HG03045 (cell line): ENCODE data around the gene ERICH6.

Experiments
- ATAC-seq: cut with Tn5 transposase; IDR thresholded peaks from one replicate; pipeline ENCODE4 v1.9.1; 2021; ENCODE audit warnings: mild to moderate bottlenecking, moderate library complexity; ENCODE audit not compliant: unreplicated experiment

The ERICH6 gene

DNA sequence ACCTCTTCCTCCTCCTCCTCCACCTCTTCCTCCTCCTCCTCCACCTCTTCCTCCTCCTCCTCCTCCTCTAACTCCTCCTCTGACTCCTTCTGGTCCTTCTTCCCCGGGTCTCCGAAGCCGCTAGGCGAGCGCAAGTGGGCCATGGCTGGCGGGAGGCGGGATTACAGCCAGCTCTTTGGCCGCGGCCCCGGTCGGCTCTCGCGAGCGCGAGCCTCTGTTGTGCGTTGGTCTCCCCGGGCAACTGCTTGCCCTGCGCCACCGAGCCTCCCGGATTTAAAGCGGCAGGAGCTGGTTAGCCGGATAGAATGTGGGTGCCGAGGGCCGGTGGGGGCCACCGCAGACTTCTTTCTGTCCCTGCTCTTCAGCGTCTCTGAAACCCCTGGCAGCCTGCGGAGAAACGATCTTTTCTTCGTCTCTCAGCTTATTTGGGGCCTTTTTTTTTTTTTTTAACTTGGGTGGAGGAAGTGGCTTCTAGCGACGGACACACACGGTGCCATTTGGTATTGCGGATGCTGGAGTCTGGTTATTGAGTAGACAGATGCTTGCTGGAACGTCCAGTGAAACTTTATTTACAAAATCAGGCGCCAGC, at the start of gene ERICH6:
TSS of gene ERICH6 (minus strand) at position 165 of the 589 bp plus-strand sequence. CDS start at position 143, 22 bp downstream.
- ATAC-seq: peak; percentile 100

DNA sequence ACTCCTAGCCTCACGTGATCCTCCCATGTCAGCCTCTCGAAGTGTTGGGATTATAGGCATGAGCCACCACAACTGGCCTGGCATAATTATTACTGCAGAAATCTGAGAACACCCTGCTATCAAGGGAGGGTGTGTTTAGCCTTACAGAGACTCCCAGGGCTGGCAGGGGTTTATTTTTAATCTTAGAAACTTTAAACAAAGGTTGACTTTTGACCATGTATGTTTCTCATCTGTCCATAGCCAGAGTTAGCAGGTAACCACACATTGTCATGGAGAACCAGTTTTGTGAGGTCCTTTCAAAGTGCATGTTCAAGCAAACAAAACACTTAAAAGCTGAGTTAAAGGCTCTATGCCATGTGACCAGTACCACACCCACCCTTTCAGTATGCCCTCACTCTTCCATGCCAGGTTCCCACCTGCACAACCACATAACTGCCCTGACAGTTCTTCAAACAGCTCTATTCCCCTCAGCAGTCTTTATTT, 48.1 kb upstream of the ERICH6 start:
- no peak for ATAC-seq

DNA sequence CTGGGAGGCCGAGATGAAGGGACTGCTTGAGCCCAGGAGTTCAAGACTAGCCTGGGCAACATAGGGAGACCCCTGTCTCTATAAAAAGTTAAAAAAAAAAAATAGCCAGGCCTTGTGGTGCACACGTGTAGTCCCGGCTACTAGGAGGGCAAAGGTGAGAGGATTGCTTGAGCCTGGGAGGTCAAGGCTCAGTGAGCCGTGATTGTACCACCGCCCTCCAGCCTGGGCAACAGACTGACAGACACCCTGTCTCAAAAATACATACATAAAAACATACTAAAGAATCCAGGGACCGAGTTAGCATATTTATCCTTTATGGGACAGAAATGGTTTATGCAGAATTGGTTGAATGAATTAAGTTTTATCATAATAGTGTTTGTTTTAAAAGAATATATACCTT, 45.5 kb upstream of the ERICH6 start:
- no peak for ATAC-seq

DNA sequence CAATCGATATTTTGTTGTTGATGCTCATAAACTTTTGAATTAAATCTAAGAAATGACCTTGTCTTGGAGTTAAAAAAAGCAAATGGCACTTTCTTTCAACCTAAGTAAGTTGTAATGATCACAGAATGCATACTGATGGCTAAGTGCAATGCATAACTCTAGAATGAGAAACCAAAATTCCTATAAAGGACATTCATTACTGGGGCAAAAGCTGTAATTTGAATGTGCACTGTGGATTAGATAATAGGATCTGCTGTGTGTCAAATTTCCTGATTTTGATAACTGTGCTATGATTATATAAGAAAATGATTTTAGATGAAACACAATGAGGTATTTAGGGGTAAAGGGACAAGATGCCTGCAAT, 44.9 kb upstream of the ERICH6 start:
- ATAC-seq: no peak

DNA sequence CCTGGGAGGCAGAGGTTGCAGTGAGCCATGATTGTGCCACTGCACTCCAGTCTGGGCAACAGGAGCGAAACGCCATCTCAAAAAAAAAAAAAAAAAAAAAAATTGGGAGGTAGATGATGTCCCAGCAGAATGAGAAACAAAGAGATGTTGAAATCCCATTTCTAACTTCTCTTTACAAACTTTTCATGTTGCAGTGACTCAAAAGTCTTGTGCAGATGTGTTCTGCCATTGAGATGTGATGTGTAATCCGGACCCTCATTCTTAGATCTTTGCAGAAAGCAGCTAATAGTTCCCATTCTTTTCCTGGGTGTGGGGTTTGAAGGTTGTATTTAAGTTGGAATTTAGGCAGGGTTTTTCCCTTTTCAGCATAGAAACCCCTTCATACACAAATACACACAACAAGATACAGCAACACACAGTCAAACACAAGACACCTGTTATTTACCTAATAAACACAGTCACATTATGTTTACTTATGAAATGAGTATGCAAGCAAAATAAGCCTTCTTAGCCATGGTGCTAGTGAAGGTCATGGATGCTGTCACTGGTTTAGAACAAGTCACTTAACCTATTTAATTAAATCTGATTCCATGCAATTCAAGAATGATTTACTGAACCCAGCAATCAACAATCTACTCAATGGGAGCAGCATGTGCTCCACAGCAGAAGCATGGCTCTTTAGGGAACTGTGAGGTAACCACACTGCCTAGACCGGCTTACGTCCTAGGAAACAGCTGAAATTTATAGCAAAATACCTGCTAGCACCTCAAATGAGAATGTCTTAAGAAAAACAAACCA, 44.4 kb upstream of the ERICH6 start:
- no peak for ATAC-seq

DNA sequence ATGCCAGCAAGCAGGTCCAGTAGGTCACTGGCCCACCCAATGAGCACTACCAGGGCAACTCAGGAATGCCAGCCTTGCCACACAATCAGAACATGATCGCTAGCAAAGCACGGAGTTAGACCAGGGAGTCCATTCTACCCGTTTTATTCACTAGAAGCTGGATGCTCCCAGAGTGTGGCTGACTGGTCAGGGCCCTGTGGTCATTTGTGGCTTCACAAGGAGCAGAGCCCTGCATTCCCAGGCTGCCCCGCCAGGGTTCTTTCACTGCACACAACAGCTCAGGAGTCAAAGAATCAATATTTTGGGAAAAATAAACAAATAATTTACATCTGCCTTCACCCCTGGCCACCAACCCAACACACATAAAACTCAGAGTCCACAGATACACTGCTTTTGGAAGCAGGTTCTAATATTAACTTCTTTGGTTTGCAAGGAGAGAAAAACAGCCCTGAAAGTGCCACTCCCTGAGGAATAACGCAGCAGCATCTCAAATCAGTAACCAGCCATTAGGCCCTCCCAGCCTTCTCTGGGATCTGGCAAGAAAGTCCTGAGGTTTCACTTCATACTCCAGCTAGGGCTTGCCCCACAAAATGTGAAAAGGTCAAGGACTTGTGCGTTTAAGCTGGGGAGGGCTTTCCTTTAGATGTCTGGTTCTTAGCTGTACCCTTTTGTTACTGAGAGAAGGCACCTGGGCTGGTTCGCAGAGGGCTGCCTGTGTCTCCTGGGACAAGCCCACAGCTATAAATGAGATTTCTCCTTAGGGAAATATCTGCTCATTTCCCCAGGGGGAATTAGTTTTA, 43.3 kb upstream of the ERICH6 start:
- no peak for ATAC-seq

DNA sequence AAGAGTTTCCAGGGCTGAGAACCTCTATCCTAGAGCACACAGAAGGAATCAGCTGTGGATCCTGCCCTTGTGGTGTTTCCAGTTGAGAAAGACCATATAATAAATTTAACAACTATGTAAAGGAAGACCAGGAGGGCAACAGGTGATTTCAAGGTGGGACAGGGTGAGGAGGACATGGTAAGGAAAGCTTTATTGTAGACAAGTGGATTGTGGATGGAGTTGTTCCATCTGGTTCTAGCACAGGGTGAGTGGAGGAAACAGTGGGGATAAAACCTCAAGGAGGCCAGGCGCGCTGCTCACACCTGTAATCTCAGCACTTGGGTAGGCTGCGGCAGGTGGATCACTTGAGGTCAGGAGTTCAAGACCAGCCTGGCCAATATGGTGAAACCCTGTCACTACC, 42.1 kb upstream of the ERICH6 start:
- no peak for ATAC-seq

DNA sequence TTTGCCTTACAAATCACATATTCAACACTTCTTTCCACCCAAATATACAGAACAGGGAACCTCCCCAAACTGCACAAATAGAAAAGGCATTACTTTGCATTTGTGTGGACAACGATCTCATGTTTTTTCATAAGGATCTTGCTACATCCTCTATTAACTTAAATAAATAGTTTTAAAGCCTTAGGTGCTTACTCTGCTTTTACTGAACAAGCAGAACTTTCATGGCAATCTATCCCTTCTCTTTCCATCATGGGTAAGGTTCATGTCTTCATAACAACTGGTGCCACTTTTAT, 41.1 kb upstream of the ERICH6 start:
- no peak for ATAC-seq

DNA sequence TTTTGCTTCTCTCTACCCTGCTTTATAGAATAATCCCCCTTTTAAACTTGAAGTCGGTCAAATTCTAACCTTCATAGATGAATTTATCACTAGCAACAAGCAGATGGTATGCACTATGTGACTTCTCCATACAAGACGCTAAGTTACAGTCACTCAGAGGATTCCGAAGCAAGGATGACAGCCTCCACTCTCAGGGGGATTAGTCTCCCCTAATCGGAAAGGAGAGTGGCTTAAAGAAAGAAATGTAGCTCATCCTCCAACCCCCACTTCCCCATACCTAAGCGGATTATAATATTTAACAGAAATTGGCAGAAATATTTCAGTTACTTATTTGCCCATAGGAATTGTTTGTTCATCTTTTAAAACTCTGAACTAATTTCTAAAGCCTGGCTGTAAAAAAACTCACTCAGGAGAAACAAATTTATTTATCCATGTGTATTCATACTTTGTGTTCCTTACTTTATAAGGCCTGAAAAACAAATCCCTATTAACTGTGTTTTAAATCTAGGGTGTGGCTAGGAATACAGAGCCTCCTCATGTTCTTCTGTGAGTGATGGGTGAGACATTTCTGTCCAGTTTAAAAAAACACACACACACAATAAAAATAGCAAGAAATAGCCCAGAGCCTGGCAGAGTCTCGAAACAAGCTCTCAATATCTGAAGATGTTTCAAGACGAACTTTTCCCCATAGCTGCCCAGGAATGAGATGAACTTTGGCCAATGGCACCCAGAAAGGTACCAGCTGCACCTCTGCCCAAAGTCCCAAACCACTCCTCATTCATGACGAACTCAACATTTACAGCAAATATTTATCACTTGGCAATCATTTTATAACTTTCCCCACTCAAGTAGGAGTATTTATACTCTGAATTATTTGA, 40.6 kb upstream of the ERICH6 start:
- no peak for ATAC-seq

DNA sequence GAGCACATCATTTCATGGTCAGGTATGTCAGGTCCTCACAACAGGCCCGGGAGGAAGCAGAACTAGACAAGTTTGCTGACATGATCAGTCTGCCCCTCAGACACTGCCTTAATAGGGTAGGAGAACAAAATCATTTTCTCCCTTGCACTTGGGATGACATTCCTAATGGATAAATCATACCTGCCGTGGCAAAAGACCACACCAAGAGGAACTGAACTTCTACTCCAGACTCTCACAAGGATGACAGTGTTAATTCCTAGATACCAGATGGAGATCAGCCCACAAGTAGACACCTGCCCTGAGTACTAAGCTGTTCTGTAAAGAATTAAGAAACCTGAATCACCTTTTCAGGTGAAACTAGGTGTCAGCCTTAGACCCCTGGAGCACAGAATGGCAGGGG, 39.8 kb upstream of the ERICH6 start:
- ATAC-seq: no peak

DNA sequence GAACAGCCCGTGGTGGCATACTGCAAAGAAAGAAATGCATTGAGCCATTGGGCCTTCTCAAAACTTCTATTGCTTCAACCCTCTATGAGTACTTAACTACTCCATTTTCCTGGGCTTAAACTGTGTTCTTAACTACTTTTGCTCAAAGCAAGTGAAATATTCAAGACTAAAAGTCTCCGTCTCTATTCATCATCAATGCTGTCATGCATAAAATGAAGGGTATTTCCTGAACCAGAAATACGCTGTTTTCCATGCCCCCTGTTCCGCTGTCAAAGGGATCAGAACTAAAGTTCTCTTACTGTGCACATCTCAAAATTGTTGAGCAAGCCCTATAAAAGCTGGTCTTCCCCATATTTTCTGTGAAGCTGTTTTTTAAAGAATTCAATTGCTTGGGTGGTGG, 39.0 kb upstream of the ERICH6 start:
- ATAC-seq: no peak

DNA sequence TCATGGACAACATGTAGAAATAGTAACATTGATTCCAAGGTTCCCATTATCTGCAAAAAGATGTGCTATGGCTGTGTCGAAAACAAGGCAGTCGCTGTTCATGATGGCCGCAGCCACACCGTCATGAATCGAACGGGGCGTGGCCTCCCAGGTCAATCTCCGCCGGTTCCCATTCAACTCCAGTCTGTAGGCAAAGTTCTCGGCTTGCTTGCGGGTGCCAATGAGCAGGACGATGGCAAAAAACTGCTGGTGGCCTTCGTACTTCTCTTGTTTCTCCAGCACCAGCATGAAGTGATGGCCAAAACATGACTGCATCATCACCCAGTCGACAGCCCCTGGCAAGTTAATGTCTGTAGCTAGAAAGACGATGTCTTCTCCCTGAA, 38.4 kb upstream of the ERICH6 start:
- no peak for ATAC-seq

DNA sequence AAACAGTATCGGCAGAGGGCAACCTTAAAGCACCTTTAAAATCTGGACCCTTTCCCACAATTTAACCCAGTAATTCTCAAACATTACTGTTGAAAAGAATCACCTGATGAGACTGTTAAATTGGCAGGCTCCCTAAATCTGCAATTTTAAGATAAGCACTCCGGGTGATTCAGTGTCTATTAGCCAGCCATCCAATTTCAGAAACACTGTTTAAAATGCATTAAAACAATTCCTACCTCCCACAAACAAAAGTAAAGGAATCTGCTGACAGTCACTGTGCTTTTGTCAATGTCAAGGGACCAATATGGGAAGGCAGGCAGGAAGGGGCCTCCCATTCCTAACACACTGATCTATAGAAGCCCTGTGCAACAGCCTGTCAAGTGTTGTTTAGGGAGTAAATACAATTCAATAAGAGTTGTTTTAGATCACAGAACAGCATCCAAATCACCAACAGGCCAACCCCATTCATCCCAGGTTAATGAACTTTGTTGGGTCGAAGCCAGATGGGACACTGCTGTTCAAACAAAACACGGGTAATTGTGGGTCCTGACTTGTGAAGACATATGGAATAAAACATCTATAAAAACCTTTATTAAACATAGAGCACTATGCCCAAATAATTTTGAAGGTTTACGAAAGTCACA, 37.9 kb upstream of the ERICH6 start:
- no peak for ATAC-seq

DNA sequence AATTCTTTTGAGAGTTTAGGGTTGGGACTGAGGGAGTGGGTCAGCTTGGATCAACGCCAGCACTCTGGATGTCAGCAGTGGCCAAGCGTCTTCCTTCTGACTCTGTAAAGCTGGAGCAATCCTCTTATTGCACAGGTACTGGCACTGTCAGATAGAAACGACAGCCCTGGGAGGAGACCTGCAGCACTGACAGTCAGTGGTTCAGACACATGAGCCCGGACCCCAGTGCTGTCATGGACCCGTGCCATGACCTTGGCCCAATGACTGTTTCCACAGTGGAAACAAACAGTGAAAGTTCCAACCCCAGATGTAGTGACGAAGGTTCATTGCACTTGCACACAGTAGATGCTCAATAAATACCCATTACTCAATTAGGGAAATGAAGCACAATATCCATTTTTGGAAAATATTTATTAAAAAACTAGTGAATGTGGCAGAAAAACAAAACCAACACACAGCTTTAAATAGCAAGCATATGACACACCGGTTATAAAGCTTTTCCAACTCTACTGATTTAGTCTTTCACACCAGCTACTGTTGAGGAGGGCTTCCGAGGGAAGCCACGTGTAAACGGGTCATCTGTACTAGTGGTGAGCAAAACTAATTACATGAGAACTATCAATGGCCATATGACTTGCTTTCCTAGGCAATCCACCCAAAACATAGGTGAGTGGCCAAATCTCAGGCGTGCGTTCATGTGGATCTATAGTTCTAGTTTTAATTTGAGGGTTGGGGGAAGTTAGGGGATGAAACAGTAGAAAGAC, 37.2 kb upstream of the ERICH6 start:
- no peak for ATAC-seq

DNA sequence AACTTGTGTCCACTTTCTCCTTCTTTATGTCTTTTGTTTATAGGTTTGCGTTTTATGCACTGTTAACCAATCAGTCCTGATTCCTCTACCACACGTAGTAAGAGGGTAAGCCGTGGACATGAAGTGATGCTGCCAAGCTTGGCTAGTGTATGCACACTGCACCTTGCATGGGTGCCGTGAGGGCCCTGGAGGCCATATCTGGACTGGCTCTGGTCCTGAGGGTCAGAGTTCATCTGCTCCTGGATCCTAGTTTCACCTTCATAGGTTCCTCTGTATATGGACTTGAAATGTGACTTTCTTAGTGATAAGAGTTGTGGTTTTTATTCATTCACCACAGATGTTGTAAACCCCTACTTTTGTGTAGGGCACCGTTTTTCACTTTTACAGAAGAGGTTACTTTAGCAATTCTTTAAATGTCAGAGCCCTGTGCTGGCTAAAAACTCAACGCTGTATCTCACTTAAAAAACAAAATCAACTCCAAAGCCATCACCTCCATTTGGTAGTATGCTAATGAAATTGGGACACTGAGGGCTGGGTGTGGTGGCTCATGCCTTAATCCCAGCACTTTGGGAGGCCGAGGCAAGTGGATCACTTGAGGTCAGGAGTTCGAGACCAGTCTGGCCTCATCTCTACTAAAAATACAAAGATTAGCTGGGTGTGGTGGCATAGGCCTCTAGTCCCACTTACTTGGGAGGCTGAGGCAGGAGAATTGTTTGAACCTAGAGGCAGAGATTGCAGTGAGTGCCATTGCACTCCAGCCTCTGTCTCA, 36.3 kb upstream of the ERICH6 start:
- ATAC-seq: no peak

DNA sequence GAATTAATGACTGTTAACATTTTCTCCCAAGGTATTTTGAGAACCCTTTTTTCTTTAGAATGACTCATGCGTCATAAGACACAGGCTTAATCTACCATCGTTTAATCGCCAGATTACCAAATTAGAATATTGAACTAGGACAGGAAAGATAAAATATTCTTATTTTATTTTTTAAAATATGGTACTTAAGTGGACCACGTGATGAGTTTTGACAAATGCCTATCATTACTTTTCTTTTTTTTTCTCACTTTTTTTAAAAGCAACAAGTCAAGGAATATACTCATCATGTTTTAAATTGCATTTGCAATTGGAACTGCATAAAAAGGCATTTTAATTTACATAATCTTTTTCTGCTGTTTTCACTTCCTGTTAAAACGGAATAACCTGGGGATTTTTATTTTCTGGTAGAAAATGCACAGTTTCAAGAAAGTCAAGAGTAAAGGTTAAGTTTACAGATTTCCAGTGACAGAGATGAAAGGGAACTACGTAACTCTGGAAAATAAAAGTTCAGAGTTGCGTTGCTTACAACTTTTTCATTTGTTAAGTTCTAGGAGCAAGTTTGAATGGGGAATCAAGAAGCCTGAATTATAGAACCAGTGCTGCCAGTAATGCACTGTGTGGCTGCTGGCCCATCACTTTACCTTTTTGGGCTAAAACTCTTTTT, 35.6 kb upstream of the ERICH6 start:
- ATAC-seq: no peak

DNA sequence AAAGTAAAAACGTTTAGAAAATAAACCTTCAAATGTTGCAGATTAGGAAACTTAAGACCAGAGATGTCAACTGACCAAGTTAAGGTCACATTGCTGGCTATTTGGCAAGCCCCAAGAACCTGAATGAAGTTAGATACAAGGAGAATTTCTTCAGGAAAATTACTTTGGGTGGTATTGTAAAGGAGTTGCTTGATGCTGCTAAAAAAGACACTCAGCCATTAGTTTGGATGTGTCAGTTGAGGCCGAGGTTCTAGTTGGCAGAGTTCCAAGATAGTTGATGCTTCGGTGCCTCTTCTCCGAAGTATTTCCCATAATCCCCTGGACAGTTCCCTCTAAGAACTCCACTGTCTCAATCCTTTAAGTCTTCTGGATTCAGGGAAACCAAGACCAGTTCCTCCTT, 35.0 kb upstream of the ERICH6 start:
- ATAC-seq: no peak

DNA sequence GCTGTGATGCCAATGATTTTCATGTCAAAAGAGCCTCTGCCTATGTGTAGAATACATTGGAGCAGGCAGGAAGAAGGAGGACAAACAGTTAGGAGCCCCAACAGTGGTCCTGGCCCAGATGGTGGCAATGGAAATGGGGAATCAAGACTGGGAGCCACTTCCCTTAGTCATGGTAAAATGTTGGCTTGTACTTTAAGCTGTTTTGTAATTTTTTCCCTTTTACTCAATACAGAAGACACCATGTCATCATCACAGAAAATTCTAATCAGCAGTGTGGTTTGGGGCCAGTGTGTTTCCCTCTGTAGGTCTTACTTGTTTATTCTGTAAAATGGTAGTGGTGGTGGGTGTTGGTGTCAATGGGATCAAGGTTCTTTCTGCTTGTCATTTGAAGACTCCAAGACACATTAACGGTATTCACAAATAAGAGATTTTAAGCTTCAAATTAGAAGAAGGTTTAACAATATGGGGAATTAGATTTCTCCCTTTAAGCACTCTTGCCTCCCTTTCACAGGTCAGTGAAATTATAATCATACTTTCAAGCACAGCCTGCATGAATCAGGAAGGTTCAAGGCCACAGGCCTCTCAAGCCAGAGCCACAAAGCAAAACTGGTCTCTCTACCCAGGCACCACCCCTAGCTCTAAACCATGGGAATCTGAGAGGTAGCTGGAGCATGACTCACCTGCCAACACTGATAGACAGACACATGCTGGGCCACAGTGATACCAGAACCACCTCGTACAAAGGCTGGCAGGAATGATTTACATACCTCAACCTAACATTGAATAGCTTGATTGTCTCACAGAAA, 34.4 kb upstream of the ERICH6 start:
- peak; percentile 50 for ATAC-seq
